Coronary artery (tissue), 2 donors: ENCODE results near the gene PKP1.

Source experiments
- DNase-seq: peaks from one replicate; pipeline ENCODE4 v3.0.0-alpha.2; 2017; ENCODE audit warnings: low spot score
- H3K27ac ChIP-seq, 2 donors: fragments of 200-600 bp; sonication (generic); one replicate each; pipeline ENCODE4 v1.5.1; 2016 to 2019
- H3K4me3 ChIP-seq: fragments of 200-600 bp; sonication (generic); 2 replicates; pipeline ENCODE4 v1.5.1; 2016; ENCODE audit warnings: mild to moderate bottlenecking, moderate library complexity
- CTCF ChIP-seq: fragments of 200-600 bp; sonication (generic); IDR thresholded peaks from one replicate; pipeline ENCODE4 v1.5.1; 2019; ENCODE audit warnings: antibody characterized with exemption

PKP1 gene

GRCh38 chr1:201291916-201292315 is 8.6 kb downstream of the PKP1 start:
- TF ChIP-seq CTCF: no peak
- Histone ChIP-seq H3K27ac (no peak overlapping the region), H3K4me3 (no peak overlapping the region)
- DNase-seq: no peak

- no peak for DNase-seq
- no peak for TF ChIP-seq CTCF
- Histone ChIP-seq H3K4me3 (no peak overlapping the region), H3K27ac (no peak overlapping the region)
Measured at GRCh38 chr1:201294876-201295275, 11.6 kb downstream of the PKP1 start.

- TF ChIP-seq CTCF: no peak
- Histone ChIP-seq H3K27ac (no peak overlapping the region), H3K4me3 (no peak overlapping the region)
- no peak for DNase-seq
Measured at GRCh38 chr1:201295346-201295745, 12.0 kb downstream of the PKP1 start.

GRCh38 chr1:201295861-201296260 is 12.6 kb downstream of the PKP1 start:
- Histone ChIP-seq H3K27ac (no peak overlapping the region), H3K4me3 (no peak overlapping the region)
- TF ChIP-seq CTCF: no peak
- DNase-seq: no peak

GRCh38 chr1:201296352-201296751 is 13.0 kb downstream of the PKP1 start:
- H3K4me3 ChIP-seq: no peak overlapping the region
- no peak for DNase-seq
- no peak overlapping the region for H3K27ac ChIP-seq
- no peak for TF ChIP-seq CTCF

GRCh38 chr1:201298396-201299381 is 15.4 kb downstream of the PKP1 start:
- no peak overlapping the region for H3K27ac ChIP-seq
- no peak overlapping the region for H3K4me3 ChIP-seq
- DNase-seq: no peak
- no peak for TF ChIP-seq CTCF

- no peak overlapping the region for H3K4me3 ChIP-seq
- no peak for TF ChIP-seq CTCF
- no peak overlapping the region for H3K27ac ChIP-seq
- no peak for DNase-seq
Measured at GRCh38 chr1:201299968-201300367, 16.7 kb downstream of the PKP1 start.
